HG03432 (cell line): ENCODE data around the gene CD36.

Experiments used
- ATAC-seq: cut with Tn5 transposase; IDR thresholded peaks from one replicate; pipeline ENCODE4 v1.9.1; 2021; ENCODE audit warnings: mild to moderate bottlenecking, moderate library complexity; ENCODE audit not compliant: unreplicated experiment

Gene CD36

DNA sequence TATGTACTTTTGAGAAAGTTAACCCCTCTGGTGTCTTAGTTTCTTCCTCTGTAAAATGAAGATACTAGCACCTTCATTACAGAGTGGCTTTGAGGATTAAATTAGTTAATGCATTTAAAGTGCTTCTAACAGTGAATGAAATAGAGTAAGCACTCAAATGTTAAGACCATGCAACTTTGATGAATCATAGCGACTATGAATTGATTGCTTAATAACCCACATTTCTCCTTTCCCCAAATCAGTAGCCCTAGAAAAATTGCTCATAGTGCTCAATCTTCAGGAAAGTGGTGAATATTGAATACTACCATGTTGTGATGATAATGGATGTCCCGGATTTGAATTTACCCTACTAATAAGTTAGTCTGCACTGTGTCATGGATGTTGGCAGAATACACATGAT lies 48.1 kb downstream of the CD36 start:
- ATAC-seq, result no peak

DNA sequence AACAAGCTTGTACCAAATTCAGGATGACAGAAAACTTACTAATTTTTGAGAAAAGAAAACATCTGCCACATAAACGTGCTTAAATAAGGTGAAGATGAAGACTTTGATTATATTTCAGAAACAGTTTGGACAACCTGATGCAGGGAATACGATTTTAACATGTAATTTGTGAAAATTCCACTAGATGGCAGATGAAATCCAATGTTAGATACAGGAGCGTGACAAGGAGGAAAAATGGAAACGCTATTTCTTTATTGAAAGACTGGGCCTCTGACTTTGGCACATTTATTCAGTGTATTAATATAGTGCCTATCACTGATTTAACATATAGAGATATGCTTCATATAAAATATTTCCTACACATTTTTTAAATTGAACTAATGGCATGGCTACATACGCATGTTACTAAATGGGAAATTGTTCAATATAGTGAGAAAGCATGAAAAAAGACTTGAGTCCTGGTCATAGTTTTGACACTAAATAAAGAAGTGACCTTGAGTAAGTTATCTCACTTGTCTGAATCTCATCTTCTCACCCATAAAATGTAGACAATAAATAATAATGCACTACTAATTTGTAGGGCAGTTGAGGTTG lies 60.7 kb downstream of the CD36 start:
- peak; percentile 87 for ATAC-seq

DNA sequence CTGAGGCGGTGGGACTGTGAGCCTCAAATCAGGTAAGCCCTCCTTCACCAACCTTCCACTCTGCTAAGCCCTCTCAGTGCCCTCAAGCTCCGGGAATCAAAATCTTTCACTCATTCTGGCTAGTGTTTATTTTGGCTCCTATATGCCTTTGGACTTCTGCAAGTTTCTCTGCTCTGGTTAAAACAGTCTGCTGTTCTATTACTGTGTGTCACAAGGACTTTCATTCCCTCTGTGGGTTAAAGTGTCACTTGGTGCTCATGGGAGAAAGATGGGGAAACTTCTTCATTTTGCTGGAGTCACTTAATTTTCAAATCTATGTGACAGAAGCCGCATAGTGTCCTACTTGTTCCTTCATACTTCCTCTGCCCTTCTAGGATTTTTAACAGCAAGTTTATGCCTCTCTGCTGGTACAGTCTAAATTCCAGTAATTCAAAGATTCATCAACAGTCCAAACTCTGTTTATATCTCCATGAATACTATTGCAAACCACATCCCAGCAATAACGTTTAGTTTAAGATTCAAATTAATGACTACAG lies 61.3 kb downstream of the CD36 start:
- ATAC-seq, result no peak

DNA sequence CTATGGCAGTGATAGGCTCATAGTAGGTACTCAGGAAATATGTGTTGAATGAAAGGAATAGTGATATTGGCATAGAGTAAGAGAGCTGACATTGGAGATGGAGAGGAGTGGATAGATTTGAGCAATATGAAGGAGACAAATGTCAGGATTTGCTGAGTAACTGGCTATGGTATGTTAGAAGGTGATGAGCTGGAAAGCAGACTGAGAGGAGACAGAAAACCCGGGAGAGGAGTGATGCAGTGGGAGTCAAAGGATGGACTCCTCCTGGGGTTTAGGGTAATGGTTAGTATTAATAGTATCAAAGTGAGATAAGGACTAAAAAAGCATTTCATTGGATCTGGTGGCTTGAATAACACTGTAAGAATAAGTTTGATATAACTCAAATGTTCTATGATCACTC lies 64.8 kb downstream of the CD36 start:
- ATAC-seq, result no peak

DNA sequence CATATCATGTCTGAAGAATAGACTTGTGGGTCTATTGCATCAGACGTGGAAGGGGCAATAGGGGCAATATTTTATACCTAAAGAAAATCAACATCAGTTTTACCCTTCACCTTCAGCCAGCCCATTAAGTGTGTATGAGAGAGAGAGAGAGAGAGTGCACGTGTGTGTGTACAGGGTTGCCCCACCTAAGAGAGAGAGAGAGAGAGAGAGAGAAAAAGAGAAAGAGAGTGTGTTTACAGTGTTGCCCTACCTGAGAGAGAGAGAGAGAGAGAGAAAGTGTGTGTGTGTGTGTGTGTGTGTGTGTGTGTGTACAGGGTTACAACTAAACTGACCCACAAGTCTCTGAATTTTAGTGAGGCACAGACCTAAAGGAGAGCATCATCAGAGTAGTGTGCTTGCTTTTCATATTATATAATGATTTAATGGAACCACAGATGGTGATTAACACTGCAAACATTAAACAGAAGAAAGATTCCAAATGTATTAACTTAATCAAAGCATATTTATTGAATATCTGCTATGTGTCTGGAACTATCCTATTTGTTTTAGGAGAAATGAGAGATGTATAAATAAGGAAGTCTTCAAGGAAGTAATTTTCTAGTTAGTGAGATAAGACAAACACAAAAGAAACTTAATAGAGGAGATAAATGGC lies 66.8 kb downstream of the CD36 start:
- ATAC-seq, result no peak

DNA sequence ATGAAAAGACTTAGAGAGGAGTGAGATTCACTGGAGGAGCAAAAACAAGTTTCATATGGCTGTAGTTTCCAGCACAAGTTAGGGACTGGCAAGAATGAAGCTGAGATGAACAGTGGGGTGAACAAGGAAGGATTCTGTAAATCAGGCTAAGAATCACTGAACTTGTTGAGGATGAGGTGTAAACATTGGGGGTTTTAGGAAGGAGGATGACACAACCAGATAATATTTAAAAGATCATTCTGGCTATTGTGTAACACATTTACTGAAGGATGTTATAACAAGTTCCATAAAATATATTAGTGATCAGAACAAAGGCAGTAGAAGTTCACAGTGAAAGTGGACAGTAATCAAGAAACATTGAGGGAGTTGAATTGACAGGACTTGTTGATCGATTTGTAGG lies 68.9 kb downstream of the CD36 start:
- no peak for ATAC-seq

DNA sequence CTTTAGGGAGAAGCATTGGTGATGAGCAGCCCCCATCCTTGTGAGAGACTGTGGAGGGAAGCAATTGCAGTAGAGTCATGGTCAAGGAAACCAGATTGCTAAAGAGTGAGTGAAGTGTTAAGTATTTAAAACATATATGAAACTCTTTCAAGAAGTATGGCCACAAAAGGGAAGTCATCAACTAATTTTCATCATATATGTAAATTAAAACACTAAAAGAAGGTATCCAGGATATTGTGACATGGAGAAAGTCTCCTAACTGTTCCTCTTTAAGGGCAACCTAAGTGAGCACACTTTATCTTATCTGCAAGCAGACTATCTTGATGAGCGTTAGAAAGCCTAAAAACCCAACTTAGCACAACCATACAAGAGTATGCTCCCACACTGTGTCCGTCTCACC lies 69.7 kb downstream of the CD36 start:
- ATAC-seq, result no peak

DNA sequence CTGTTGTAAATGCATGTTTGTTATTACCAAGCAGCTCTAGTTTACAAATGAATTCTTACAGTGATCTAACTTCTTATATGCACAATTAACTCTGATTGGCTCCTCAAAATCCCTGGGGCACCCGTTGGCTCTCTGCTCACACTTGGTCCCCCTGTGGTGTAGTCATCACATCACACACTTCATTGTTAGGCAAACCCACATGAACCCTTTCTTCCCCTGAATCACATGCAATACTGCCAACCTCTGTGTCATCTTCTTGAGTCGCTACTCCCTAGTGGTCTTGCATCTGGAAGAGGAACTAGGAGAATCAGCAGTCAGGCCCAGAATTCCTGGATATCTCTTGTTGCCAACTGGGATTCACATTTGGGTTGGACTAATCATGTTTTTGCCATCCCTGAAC lies 73.1 kb downstream of the CD36 start:
- ATAC-seq, result no peak

DNA sequence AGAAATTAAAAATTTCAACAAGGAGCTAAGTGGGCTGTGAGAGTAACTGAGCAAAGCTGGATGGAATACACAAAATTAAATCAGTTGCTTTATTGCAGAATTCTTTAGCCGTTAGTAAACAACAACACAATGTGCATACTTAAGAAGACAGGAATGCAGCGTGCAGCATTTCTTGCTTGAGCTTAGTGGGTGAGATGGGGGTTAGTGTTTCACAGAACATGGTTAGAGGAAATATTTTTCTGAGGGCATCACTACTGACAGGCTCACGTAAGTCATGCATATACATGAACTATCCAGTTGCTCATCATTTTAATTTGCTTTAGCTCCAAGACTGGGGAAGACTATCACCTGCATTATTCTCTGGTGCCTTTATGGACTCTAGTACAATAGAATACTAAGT lies 80.8 kb downstream of the CD36 start:
- no peak for ATAC-seq

DNA sequence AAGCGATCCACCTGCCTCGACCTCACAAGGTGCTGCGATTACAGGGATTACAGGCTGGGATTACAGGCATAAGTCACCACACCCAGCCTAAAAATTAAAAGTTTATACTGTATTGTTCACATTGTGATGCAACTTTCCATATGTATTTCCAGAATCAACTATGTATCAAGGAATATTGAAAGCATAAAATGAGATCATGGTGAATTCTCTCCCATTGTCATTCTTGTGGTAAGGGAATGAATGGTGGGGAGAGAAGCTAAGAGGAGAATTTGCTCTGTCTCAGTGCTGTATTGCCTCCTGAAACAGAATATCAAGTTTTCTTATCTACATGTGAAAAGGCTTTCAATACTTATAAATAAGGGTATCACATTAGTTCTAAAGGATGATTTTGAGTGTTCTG lies 81.7 kb downstream of the CD36 start:
- ATAC-seq, result no peak

DNA sequence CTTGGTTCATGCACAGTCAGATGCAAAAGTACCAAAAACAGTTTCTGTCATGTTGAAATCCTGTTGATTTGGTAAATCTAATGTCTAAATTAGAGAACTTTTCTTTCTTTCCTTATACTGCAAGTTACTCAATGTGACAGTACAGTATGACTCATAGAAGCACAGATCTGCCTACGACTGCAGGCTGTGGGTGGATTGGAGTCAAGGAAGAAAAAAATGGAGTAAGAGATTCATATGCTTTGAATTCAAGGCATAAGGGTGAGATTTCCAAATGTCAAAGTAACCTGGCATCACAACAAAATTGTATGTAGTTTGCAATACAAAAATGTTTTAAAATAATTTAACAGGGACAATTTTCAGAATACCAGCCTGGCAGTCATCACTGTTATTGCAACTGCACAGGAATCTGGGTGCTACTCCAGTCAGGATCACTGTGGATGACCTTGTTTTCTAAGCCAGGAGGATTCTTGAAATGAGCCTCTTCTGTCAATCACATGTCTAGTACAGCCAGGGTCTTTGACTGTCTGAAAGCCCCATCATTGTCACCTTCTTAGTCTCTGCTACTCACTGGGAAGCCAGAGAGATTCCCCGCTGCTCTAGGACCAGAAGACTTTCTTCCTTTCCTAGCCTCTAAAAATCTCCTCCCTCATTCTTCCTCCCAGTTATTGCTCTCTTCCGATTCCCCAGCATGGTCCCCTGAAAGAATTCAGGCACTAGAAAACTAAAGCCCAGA lies 83.6 kb downstream of the CD36 start:
- ATAC-seq, result no peak

DNA sequence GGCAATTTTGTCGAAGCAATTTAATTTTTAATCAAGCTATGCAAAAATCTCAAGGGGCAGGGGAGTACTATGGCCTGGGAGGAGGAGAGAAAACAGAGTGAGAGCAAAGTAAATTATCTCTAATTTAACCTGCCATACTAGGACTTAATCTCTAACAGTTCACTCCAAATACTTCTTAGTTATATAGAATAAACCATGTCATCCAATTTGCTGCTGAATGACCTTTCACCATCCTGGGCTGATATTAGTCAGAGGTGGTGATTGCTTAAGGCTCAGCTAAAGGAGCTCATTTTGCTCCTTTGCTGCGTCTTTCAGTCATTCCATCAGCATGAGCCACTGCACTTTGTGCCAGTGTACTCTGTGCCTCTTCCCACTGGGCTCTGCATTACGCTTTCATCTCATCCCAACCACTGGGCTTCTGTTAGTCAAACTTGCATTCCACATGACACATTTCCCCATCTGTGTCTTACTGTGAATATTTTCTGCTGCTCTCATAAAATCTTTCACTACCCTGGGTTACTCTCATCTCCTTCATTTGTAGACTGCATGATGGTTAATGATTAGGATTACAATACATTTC lies 84.3 kb downstream of the CD36 start:
- no peak for ATAC-seq

DNA sequence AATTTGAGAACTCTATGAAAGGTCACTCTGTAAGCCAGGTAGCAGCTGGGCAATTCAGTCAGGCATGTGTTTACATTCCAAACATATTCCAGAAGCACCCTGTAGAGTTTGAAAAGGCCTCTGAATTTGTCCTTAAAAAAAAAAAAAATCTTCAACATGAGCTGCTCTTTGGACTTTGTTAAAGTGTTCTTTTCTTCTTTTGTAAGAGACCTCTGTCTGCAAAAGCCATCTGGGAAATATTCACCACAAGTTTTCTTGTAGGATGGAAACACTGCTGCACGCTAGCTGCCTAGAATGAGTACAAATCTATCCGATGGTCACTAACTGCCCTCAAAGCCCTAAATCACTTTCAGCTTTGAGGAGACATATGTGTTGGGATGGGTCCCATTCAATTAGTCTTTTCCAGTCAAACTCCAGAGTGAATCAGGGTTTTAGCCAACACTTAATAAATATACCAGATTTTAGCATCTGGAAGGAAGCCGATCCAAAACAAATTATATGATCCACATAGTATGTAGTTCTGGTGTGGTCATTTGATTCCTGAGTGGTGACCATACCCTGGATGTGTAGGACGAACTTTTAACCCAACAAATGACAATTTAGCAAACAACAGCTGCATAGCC lies 85.9 kb downstream of the CD36 start:
- ATAC-seq, result no peak

DNA sequence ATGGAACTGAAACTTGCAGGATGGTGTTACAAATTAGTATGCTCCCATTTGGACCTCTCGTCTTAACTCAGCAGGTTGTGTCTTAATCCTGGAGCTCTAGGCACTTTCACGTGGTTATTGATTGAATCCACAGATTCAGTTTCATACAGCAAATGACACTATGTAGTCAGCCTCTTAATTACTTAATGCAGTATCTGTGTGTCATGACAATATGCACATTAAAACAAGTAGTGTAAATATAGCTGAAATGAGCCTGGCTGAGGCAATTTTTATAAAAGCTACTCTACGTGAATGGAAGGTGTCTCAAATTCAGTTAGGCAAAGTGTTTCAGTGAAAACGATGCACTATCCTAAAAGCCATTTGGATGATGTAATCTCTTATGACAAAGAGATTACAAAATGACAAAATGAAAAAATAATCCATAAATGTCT lies 86.8 kb downstream of the CD36 start:
- no peak for ATAC-seq
